ENCODE measurements around the gene MLLT3. TPM values are rescaled to one million over a fixed set of nuclear protein-coding genes. Genes with fewer than 3 reads are reported as not detected.

The MLLT3 gene
- total and polyA plus RNA-seq, 2 of the 13 experiments (the other 11 are each of a cell fraction or from before 2014, with no cell fraction given) = 12.3 to 12.6 TPM

- TF ChIP-seq ZNF816 (CRISPR knock-in tag; IDR thresholded peaks at IDR 0.05; ENCODE audit: borderline replicate concordance) (no peak), ZBTB14 (CRISPR knock-in tag; IDR thresholded peaks at IDR 0.05) (no peak), CBFB (CRISPR knock-in tag; IDR thresholded peaks at IDR 0.05) (no peak), TFAP4 (IDR thresholded peaks at IDR 0.05; ENCODE audit: borderline replicate concordance, low read depth) (no peak), ZBTB49 (CRISPR knock-in tag; IDR thresholded peaks at IDR 0.05; ENCODE audit: borderline replicate concordance) (no peak), ZNF335 (CRISPR knock-in tag; IDR thresholded peaks at IDR 0.05) (no peak), TOE1 (CRISPR knock-in tag; IDR thresholded peaks at IDR 0.05) (no peak), MYNN (CRISPR knock-in tag; IDR thresholded peaks at IDR 0.05; ENCODE audit: low read depth) (no peak), ZKSCAN1 (IDR thresholded peaks at IDR 0.05; ENCODE audit: low read length) (no peak), ZNF317 (CRISPR knock-in tag; IDR thresholded peaks at IDR 0.05) (no peak), SRSF4 (IDR thresholded peaks at IDR 0.05; ENCODE audit: low read depth, low read length, poor library complexity, severe bottlenecking) (no peak), ZBTB46 (CRISPR knock-in tag; IDR thresholded peaks at IDR 0.05; ENCODE audit: borderline replicate concordance) (no peak), ZNF549 (CRISPR knock-in tag; IDR thresholded peaks at IDR 0.05) (no peak)
- Histone ChIP-seq H2AFZ (ENCODE audit: low read length) (no peak overlapping the region), H3K9ac (ENCODE audit: insufficient read depth, low read depth, low read length) (no peak overlapping the region), H3K4me3 (replicated peaks in 1 of 3; ENCODE audit: insufficient read depth in 1 of 3, low read depth in 2 of 3, low read length in 3 of 3) (no peak overlapping the region), H3K27me3 (ENCODE audit: control insufficient read depth in 1 of 2, insufficient read depth in 2 of 2, low read length in 2 of 2) (no peaks in the 10 kb centered on the region), H3K9me3 (ENCODE audit: low read length) (no peaks in the 10 kb centered on the region), H3K27ac (ENCODE audit: extremely low read length, insufficient read depth, low read length) (no peak overlapping the region), H4K20me1 (ENCODE audit: insufficient read depth, low read length) (no peaks in the 10 kb centered on the region), H3K79me2 (ENCODE audit: insufficient read depth, low read length) (no peaks in the 10 kb centered on the region), H3K36me3 (replicated peaks in 1 of 2; ENCODE audit: control insufficient read depth in 1 of 2, insufficient read depth in 2 of 2, low read length in 2 of 2) (no peaks in the 10 kb centered on the region), H3K4me2 (ENCODE audit: low read depth, low read length) (no peak overlapping the region), H3K4me1 (ENCODE audit: insufficient read depth, low read length) (no peaks in the 10 kb centered on the region)
- 41% methylated on average over 2 of the region's 2 CpGs for WGBS (ENCODE audit: low lambda C conversion rate)
- ChIA-PET CTCF (ENCODE audit: low intra/inter-chr PET ratio, low total read pairs) (no interaction called here), POLR2A (no interaction called here)
- intact Hi-C loops (cut with micrococcal nuclease; ENCODE audit: unreplicated experiment) (no loop called here), in situ Hi-C loops (cut with HindIII; ENCODE audit: extremely low pct_ligation_motif_present, low pct_unique_long_range_greater_than_20kb) (no loop called here)
- ATAC-seq (no peak), DNase-seq (ENCODE audit: low spot score) (no peak), FAIRE-seq (no peak)
- BruUV-seq (replicated peaks) = no TSS peak
Measured at GRCh38 chr9:20426019-20426418, 196.3 kb downstream of the MLLT3 start.

Data from HepG2 (cell line).